ENCODE results near the gene HNRNPR. TPM values are rescaled to one million over a fixed set of nuclear protein-coding genes. Genes with fewer than 3 reads are reported as not detected.

The HNRNPR gene
- total and polyA plus RNA-seq, 2 of the 8 experiments (the other 6 are each of a cell fraction or from before 2014, with no cell fraction given) = 110 to 214 TPM

DNA sequence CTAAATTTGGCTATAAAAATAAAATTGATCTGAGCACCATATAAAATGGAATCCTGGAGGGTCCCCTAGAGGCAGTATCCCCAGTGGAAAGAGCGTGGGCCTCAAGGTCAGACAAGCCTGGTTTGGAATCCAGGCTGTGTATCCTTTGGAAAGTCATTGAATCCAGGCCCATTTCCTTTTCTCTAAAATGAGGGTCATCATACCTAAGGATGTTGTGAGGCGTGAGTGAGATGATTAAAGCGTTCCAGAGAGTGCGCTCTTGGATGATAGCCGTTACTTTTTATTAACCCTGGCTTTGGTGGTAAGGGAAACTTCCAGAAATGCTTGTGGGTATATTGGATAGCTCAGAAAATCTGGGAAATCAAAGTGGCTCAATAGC, 26.2 kb upstream of the HNRNPR start:
- no peak overlapping the region for H3K56ac ChIP-seq (replicated peaks; ENCODE audit: insufficient read length, low read depth, low read length)
- TF ChIP-seq RAD21 (IDR thresholded peaks at IDR 0.05 in 1 of 2, conservative IDR thresholded peaks at IDR 0.05 in 1 of 2; ENCODE audit: low read depth in 2 of 2, low read length in 2 of 2) (no peak), RNF2 (IDR thresholded peaks at IDR 0.05; ENCODE audit: borderline replicate concordance, low read depth, low read length, missing control alignments, poor library complexity, severe bottlenecking) (peak; percentile 14)
- no peak overlapping the region for H2BK15ac ChIP-seq (ENCODE audit: low read length)
- no peak overlapping the region for H3K14ac ChIP-seq (ENCODE audit: insufficient read length)
- peaks cover 10% of the 10 kb centered on the region for H3K23me2 ChIP-seq (ENCODE audit: low read depth, low read length)
- no peak overlapping the region for H3K4me3 ChIP-seq (ENCODE audit: extremely low read depth in 1 of 4, insufficient read depth in 2 of 4, low read depth in 3 of 4, low read length in 4 of 4)
- WGBS, 2 experiments (ENCODE audit: extremely low coverage in 1 of 2, insufficient coverage in 1 of 2, insufficient read length in 1 of 2, insufficient replicate concordance in 2 of 2, low coverage in 1 of 2, low lambda C conversion rate in 2 of 2, missing lambda C conversion rate in 1 of 2) = 97% methylated on average over 5 of the region's 5 CpGs; no CpG with 5 or more reads in 1 of the 2 experiments
- no peak overlapping the region for H2BK5ac ChIP-seq (ENCODE audit: low read depth, low read length)
- no peak overlapping the region for H2BK20ac ChIP-seq (ENCODE audit: low read length)
- no peak overlapping the region for H4K8ac ChIP-seq (ENCODE audit: extremely low read depth, insufficient read depth, low read length)
- H3K9ac ChIP-seq (replicated peaks in 1 of 4; ENCODE audit: extremely low read depth in 1 of 4, low read depth in 3 of 4, low read length in 3 of 4) = no peak overlapping the region
- H2AFZ ChIP-seq (ENCODE audit: low read length) = no peak overlapping the region
- DNase-seq (ENCODE audit: low read depth in 1 of 2, low spot score in 2 of 2) (no peak), FAIRE-seq (no peak)
- POLR2A ChIA-PET (ENCODE audit: partially characterized antibody) = interaction anchor here (2.4 to 3.5 kb wide), 2 partner anchors 13 to 26 kb away, joined by 13 to 23 read pairs; partner anchors contain the start of gene HNRNPR
- H4K91ac ChIP-seq (replicated peaks; ENCODE audit: insufficient read length, low read length) = no peak overlapping the region
- H3K27me3 ChIP-seq (replicated peaks in 1 of 4; ENCODE audit: control insufficient read depth in 3 of 4, extremely low read depth in 1 of 4, insufficient read depth in 3 of 4, low read length in 3 of 4) = peaks cover 62 to 90% (median 81%) of the 10 kb centered on the region in 4 experiments
- H2BK12ac ChIP-seq (ENCODE audit: low read depth, low read length) = no peak overlapping the region
- CTCF ChIA-PET (ENCODE audit: partially characterized antibody) = interaction anchor here (1.1 to 3.7 kb wide), 7 partner anchors 9 to 34 kb away, joined by 3 to 19 read pairs (median 7); no protein-coding TSS in a partner anchor
- no peak overlapping the region for H2BK120ac ChIP-seq (replicated peaks; ENCODE audit: low read depth, low read length)
- H3K23ac ChIP-seq (ENCODE audit: insufficient read length) = no peak overlapping the region
- H3K18ac ChIP-seq (ENCODE audit: extremely low read depth, low read length) = no peak overlapping the region
- H3K4me1 ChIP-seq (replicated peaks in 1 of 4; ENCODE audit: control insufficient read depth in 3 of 4, insufficient read depth in 4 of 4, low read length in 3 of 4) = peaks cover 2 to 19% (median 4%) of the 10 kb centered on the region in 4 experiments; a peak in 6 of 7 replicates
- no peak overlapping the region for H2AK5ac ChIP-seq (ENCODE audit: low read depth, low read length)
- no peaks in the 10 kb centered on the region for H3K79me1 ChIP-seq (ENCODE audit: low read depth, low read length)
- no peak overlapping the region for H3K27ac ChIP-seq (ENCODE audit: low read depth, low read length)
- no peaks in the 10 kb centered on the region for H3K36me3 ChIP-seq (ENCODE audit: control insufficient read depth in 2 of 4, insufficient read depth in 4 of 4, low read length in 3 of 4)
- no peak overlapping the region for H4K5ac ChIP-seq (ENCODE audit: insufficient read length, low read depth, low read length)
- H3K4ac ChIP-seq (replicated peaks; ENCODE audit: insufficient read length, low read depth, low read length) = no peak overlapping the region
- no peaks in the 10 kb centered on the region for H3K79me2 ChIP-seq (ENCODE audit: control insufficient read depth in 1 of 2, insufficient read depth in 2 of 2, low read length in 2 of 2)
- H4K20me1 ChIP-seq (replicated peaks in 1 of 2; ENCODE audit: control insufficient read depth in 1 of 2, insufficient read depth in 2 of 2, low read length in 2 of 2) = peaks cover 9 to 12% of the 10 kb centered on the region in 2 experiments
- H3K9me3 ChIP-seq (ENCODE audit: insufficient read depth in 2 of 2, low read depth in 1 of 2, low read length in 1 of 2) = no peaks in the 10 kb centered on the region
- 0 out of 4 replicates have a peak overlapping the region, but pooled peaks of 1 of the 2 experiments have one; percentile 3 for H3K4me2 ChIP-seq (ENCODE audit: insufficient read depth in 1 of 2, low read depth in 2 of 2, low read length in 2 of 2)
